IPS DF 4.7 (cell line): Measurements from ENCODE around the gene KLF15.

ENCODE experiments used
- DNase-seq: peaks from one replicate; pipeline ENCODE4 v3.0.0-alpha.2; 2013; ENCODE audit warnings: low spot score; ENCODE audit errors: extremely low read depth

Gene KLF15

GRCh38 chr3:126306397-126306796, 50.8 kb downstream of the KLF15 start:
- DNase-seq: no peak

- DNase-seq: no peak
Measured at GRCh38 chr3:126305427-126305826, 51.8 kb downstream of the KLF15 start.

- DNase-seq: no peak
Measured at GRCh38 chr3:126304704-126305103, 52.5 kb downstream of the KLF15 start.

- DNase-seq: no peak
Measured at GRCh38 chr3:126304291-126304690, 52.9 kb downstream of the KLF15 start.

- DNase-seq: no peak
Measured at GRCh38 chr3:126303272-126303671, 53.9 kb downstream of the KLF15 start.

- no peak for DNase-seq
Measured at GRCh38 chr3:126300761-126301481, 56.3 kb downstream of the KLF15 start.

- DNase-seq: no peak
Measured at GRCh38 chr3:126300001-126300760, 57.0 kb downstream of the KLF15 start.

GRCh38 chr3:126295407-126295939, 61.7 kb downstream of the KLF15 start:
- DNase-seq: no peak

GRCh38 chr3:126294211-126294808, 62.9 kb downstream of the KLF15 start:
- DNase-seq: no peak

- DNase-seq: no peak
Measured at GRCh38 chr3:126293370-126294082, 63.7 kb downstream of the KLF15 start.
